Glutamatergic neuron (in vitro differentiated cells): ENCODE measurements around the gene CD83. TPM values are rescaled to one million over a fixed set of nuclear protein-coding genes. Genes with fewer than 3 reads are reported as not detected.

ENCODE experiments used
- DNase-seq: peaks from one replicate; pipeline ENCODE4 v3.0.0; 2022
- H3K27ac Mint-ChIP-seq: one replicate; pipeline ENCODE4 v1.8.0; 2020; ENCODE audit warnings: mild to moderate bottlenecking, mixed read lengths, inconsistent platforms; ENCODE audit not compliant: unreplicated experiment
- H3K27me3 Mint-ChIP-seq: one replicate; pipeline ENCODE4 v1.8.0; 2020; ENCODE audit warnings: mild to moderate bottlenecking, moderate library complexity, mixed read lengths, inconsistent platforms; ENCODE audit not compliant: unreplicated experiment
- H3K36me3 Mint-ChIP-seq: one replicate; pipeline ENCODE4 v1.8.0; 2020; ENCODE audit warnings: mild to moderate bottlenecking, mixed read lengths, inconsistent platforms; ENCODE audit not compliant: unreplicated experiment
- H3K4me1 Mint-ChIP-seq: one replicate; pipeline ENCODE4 v1.8.0; 2020; ENCODE audit warnings: mild to moderate bottlenecking, low read depth, mixed read lengths, inconsistent platforms; ENCODE audit not compliant: unreplicated experiment
- H3K4me3 Mint-ChIP-seq: one replicate; pipeline ENCODE4 v1.8.0; 2020; ENCODE audit warnings: mild to moderate bottlenecking, mixed read lengths, inconsistent platforms; ENCODE audit not compliant: unreplicated experiment
- H3K9me3 Mint-ChIP-seq: one replicate; pipeline ENCODE4 v1.8.0; 2020; ENCODE audit warnings: mild to moderate bottlenecking, moderate library complexity, mixed read lengths, inconsistent platforms; ENCODE audit not compliant: unreplicated experiment
- total RNA-seq: library from RNA; stranded (reverse); fragmentation: NEBNext Ultra II Directional; extraction: Animal tissue kit (Norgen Biotek cat#: 25700); gene quantifications from one replicate; pipeline ENCODE4 v1.2.1, GENCODE V29; 2021; ENCODE audit not compliant: unreplicated experiment
- TF ChIP-seq, protein P1 (sequence below): fragments of 200-600 bp; sonication (generic); IDR thresholded peaks from one replicate; pipeline ENCODE4 v1.5.0; 2021; ENCODE audit not compliant: partially characterized antibody, unreplicated experiment

CD83 gene
- total RNA-seq, 1 donor from 2014 or later: 0.34 TPM

DNA sequence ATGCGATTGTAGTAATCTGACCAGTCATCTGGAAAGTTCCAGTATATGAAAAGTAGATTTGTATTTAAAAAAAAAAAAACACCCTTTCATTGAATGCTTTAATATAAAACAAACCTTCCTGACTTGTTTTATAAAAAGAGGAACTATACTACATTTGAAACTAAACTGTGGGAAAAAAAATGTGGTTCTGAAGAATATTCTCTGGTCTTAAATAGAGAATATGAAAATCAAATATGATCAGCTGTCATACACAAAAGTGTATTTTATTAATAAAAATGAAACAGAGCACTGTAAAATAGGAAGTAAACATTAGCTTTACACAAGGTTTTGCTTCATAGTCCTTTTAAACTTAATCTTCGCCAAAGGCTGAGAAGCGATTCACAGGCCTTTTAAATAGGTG is 25.3 kb upstream of the CD83 start:
- Mint-ChIP-seq H3K4me1 (no peaks in the 10 kb centered on the region), H3K36me3 (peaks cover 6% of the 10 kb centered on the region), H3K27me3 (no peaks in the 10 kb centered on the region), H3K27ac (no peak overlapping the region), H3K9me3 (no peaks in the 10 kb centered on the region), H3K4me3 (no peak overlapping the region)
- no peak for DNase-seq
- TF ChIP-seq, protein P1, sequence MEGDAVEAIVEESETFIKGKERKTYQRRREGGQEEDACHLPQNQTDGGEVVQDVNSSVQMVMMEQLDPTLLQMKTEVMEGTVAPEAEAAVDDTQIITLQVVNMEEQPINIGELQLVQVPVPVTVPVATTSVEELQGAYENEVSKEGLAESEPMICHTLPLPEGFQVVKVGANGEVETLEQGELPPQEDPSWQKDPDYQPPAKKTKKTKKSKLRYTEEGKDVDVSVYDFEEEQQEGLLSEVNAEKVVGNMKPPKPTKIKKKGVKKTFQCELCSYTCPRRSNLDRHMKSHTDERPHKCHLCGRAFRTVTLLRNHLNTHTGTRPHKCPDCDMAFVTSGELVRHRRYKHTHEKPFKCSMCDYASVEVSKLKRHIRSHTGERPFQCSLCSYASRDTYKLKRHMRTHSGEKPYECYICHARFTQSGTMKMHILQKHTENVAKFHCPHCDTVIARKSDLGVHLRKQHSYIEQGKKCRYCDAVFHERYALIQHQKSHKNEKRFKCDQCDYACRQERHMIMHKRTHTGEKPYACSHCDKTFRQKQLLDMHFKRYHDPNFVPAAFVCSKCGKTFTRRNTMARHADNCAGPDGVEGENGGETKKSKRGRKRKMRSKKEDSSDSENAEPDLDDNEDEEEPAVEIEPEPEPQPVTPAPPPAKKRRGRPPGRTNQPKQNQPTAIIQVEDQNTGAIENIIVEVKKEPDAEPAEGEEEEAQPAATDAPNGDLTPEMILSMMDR: no peak

DNA sequence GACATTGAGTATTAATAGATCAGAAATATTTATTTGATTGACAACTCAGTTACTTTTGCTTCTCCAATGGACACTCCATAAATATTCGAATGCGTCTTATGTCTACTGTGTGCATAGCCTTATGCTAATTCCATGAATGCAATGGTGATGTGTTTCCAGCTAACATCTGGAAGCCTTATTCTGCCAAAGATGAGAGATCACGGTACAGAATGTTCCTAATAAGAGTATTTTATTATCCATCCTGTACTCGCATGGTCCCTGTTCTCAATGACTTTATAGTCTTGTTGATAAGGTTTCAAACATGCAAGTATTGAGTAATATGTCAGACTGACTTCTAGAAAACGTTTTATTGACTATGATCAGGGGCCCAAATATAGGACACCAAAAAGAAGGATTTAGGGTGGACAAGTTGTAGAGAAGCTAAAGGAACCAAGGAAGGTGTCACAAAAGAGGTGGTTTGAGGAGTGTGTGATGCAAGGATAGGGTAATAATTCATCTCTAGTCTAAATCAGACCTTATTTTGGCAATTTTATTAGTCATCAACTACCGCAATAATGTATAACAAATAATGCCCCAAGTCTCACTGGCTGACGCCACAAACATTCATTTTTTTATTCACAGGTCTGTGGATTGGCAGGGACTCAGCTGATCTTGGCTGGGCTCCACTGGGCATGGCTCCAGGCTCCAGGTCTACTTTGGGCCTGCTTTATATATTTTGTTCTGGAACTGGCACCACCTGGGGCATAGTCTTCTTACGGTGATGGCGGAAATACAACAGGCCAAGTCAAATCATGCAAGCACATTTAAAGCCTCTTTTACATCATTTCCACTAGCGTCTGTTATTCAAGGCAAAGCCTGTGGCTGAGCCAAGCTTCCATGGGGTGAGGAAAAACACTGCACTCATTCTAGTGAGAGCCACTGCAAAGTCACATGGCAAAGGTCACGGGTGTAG is 24.5 kb upstream of the CD83 start:
- H3K27me3 Mint-ChIP-seq: no peaks in the 10 kb centered on the region
- H3K27ac Mint-ChIP-seq: no peak overlapping the region
- TF ChIP-seq, protein P1: no peak
- H3K36me3 Mint-ChIP-seq: peaks cover 6% of the 10 kb centered on the region
- DNase-seq: no peak
- H3K9me3 Mint-ChIP-seq: no peaks in the 10 kb centered on the region
- no peaks in the 10 kb centered on the region for H3K4me1 Mint-ChIP-seq
- H3K4me3 Mint-ChIP-seq: no peak overlapping the region

DNA sequence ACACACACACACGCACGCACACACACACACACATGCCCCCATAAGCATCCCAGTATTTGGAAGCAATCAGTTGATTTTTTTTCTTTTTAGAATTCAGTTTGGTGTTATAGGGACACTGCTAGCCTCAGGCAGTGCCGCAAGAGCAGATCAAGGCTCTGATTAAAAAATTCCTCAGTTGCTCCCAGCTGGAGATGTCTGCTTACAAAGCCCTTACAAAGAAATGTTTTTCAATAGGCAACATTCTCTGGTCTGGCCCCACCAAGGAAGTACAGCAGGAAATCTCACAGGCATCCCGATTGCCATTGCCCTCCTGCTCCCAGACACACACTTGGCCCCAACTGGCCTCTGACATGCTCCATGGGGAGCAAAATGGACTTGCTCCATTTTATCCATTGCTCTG is 22.9 kb upstream of the CD83 start:
- no peaks in the 10 kb centered on the region for H3K9me3 Mint-ChIP-seq
- no peak overlapping the region for H3K27ac Mint-ChIP-seq
- no peaks in the 10 kb centered on the region for H3K4me1 Mint-ChIP-seq
- no peaks in the 10 kb centered on the region for H3K27me3 Mint-ChIP-seq
- H3K36me3 Mint-ChIP-seq: peaks cover 6% of the 10 kb centered on the region
- H3K4me3 Mint-ChIP-seq: no peak overlapping the region
- no peak for DNase-seq
- TF ChIP-seq, protein P1: no peak

DNA sequence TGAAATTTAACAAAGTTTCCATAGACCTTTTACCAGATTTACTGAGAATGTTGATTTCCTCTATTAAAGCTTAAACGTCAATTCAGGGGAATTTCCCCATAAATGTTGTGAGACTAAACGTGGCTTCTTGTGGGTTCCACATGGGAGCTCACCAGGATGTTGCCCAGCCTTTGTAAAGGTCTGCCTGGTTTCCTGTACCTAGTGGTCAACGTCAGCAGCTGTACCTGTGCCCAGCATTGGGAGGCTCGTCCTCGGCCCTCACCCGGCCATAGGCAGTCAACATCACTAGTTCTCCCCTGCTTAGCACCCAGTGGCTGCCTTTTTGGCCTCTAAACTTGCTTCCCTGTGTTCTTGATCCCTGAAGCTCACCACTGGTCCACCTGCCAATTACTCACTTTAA is 22.1 kb upstream of the CD83 start:
- DNase-seq: no peak
- Mint-ChIP-seq H3K9me3 (no peaks in the 10 kb centered on the region), H3K4me1 (no peaks in the 10 kb centered on the region), H3K4me3 (no peak overlapping the region), H3K27me3 (no peaks in the 10 kb centered on the region), H3K36me3 (peaks cover 6% of the 10 kb centered on the region), H3K27ac (no peak overlapping the region)
- TF ChIP-seq, protein P1: no peak

DNA sequence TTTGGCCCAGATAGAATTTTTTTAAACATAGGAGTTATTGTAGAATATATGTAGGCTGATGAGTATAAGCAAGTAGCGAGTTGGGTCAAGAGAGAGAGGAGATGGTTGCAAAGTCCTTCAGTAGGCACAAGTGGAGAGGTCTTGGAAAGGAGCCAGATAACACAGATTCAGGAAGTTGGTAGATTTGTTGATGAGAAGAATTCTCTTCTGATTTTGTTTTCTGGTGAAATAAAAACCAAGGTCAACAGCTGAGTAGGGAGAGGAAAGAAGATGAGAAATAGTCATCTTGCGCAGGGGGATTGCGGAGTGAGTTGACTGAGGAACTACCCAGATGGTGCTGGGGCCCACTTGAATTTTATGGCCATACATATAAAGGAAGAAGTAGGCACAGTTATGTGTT is 17.4 kb upstream of the CD83 start:
- no peak for DNase-seq
- Mint-ChIP-seq H3K4me3 (no peak overlapping the region), H3K4me1 (no peaks in the 10 kb centered on the region), H3K27ac (no peak overlapping the region), H3K9me3 (peaks cover 2% of the 10 kb centered on the region), H3K27me3 (no peaks in the 10 kb centered on the region), H3K36me3 (no peaks in the 10 kb centered on the region)
- TF ChIP-seq, protein P1: no peak
